ENCODE measurements around the gene PDZD2. TPM values are rescaled to one million over a fixed set of nuclear protein-coding genes. Genes with fewer than 3 reads are reported as not detected.

Gene PDZD2
- total RNA-seq, 1 experiment from 2014 or later, result 2.2 TPM

GRCh38 chr5:32083981-32084430 is 445.1 kb downstream of the PDZD2 start:
- Histone ChIP-seq H3K4me3 (ENCODE audit: low read depth, low read length, poor library complexity, severe bottlenecking) (no peak overlapping the region), H3K36me3 (ENCODE audit: insufficient read depth, low read length, poor library complexity, severe bottlenecking) (no peaks in the 10 kb centered on the region), H3K27me3 (replicated peaks; ENCODE audit: insufficient read depth, low read depth, low read length, poor library complexity) (no peaks in the 10 kb centered on the region), H3K27ac (ENCODE audit: low read depth, low read length, poor library complexity, severe bottlenecking) (no peak overlapping the region), H3K9me3 (ENCODE audit: low read depth, low read length, poor library complexity, severe bottlenecking) (no peaks in the 10 kb centered on the region), H3K4me1 (ENCODE audit: insufficient read depth, low read length, poor library complexity, severe bottlenecking) (no peaks in the 10 kb centered on the region)
- DNase-seq (ENCODE audit: low spot score), result no peak
- BruUV-seq (replicated peaks), result no TSS peak
- intact Hi-C loops (cut with micrococcal nuclease; ENCODE audit: unreplicated experiment), result no loop called here
- TF ChIP-seq CTCF (conservative IDR thresholded peaks at IDR 0.05; ENCODE audit: low read depth, low read length) (no peak), EZH2 (IDR thresholded peaks at IDR 0.05; ENCODE audit: borderline replicate concordance, low read depth, low read length, poor library complexity, severe bottlenecking) (no peak)
- CTCF ChIA-PET, result interaction anchor here (1.0 kb wide), 1 partner anchor 9 kb away, joined by 3 read pairs; no protein-coding TSS in a partner anchor
- POLR2A ChIA-PET (ENCODE audit: low non-redundant PET), result no interaction called here

DNA sequence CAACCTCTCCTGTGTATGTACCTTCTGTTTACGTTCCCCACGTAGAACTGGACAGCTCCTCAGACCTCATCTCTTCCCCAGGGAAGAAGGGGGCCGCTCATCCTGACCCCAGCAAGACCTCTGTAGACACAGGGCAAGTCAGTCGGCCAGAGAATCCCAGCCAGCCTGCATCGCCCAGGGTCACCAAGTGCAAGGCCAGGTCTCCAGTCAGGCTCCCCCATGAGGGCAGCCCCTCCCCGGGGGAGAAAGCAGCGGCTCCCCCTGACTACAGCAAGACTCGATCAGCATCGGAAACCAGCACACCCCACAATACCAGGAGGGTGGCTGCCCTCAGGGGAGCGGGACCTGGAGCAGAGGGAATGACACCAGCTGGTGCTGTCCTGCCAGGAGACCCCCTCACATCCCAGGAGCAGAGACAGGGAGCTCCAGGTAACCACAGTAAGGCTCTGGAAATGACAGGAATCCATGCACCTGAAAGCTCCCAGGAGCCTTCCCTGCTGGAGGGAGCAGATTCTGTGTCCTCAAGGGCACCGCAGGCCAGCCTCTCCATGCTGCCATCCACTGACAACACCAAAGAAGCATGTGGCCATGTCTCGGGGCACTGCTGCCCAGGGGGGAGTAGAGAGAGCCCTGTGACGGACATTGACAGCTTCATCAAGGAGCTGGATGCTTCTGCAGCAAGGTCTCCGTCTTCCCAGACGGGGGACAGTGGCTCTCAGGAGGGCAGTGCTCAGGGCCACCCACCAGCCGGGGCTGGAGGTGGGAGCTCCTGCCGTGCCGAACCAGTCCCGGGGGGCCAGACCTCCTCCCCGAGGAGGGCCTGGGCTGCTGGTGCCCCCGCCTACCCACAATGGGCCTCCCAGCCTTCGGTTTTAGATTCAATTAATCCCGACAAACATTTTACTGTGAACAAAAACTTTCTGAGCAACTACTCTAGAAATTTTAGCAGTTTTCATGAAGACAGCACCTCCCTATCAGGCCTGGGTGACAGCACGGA is 448.5 kb downstream of the PDZD2 start:
- no peaks in the 10 kb centered on the region for H3K36me3 ChIP-seq (ENCODE audit: insufficient read depth, low read length, poor library complexity, severe bottlenecking)
- H3K9me3 ChIP-seq (ENCODE audit: low read depth, low read length, poor library complexity, severe bottlenecking), result no peaks in the 10 kb centered on the region
- no peaks in the 10 kb centered on the region for H3K4me1 ChIP-seq (ENCODE audit: insufficient read depth, low read length, poor library complexity, severe bottlenecking)
- H3K27ac ChIP-seq (ENCODE audit: low read depth, low read length, poor library complexity, severe bottlenecking), result no peak overlapping the region
- ChIA-PET POLR2A (ENCODE audit: low non-redundant PET) (no interaction called here), CTCF (no interaction called here)
- no peak for TF ChIP-seq CTCF (conservative IDR thresholded peaks at IDR 0.05; ENCODE audit: low read depth, low read length)
- TF ChIP-seq EZH2 (IDR thresholded peaks at IDR 0.05; ENCODE audit: borderline replicate concordance, low read depth, low read length, poor library complexity, severe bottlenecking), result no peak
- intact Hi-C loops (cut with micrococcal nuclease; ENCODE audit: unreplicated experiment), result no loop called here
- no peaks in the 10 kb centered on the region for H3K27me3 ChIP-seq (replicated peaks; ENCODE audit: insufficient read depth, low read depth, low read length, poor library complexity)
- BruUV-seq (replicated peaks), result no TSS peak
- no peak overlapping the region for H3K4me3 ChIP-seq (ENCODE audit: low read depth, low read length, poor library complexity, severe bottlenecking)
- no peak for DNase-seq (ENCODE audit: low spot score)

GRCh38 chr5:32088214-32088613 is 449.3 kb downstream of the PDZD2 start:
- Histone ChIP-seq H3K4me1 (ENCODE audit: insufficient read depth, low read length, poor library complexity, severe bottlenecking) (no peaks in the 10 kb centered on the region), H3K9me3 (ENCODE audit: low read depth, low read length, poor library complexity, severe bottlenecking) (no peaks in the 10 kb centered on the region), H3K27me3 (replicated peaks; ENCODE audit: insufficient read depth, low read depth, low read length, poor library complexity) (no peaks in the 10 kb centered on the region), H3K36me3 (ENCODE audit: insufficient read depth, low read length, poor library complexity, severe bottlenecking) (no peaks in the 10 kb centered on the region), H3K4me3 (ENCODE audit: low read depth, low read length, poor library complexity, severe bottlenecking) (no peak overlapping the region), H3K27ac (ENCODE audit: low read depth, low read length, poor library complexity, severe bottlenecking) (no peak overlapping the region)
- POLR2A ChIA-PET (ENCODE audit: low non-redundant PET), result no interaction called here
- no TSS peak for BruUV-seq (replicated peaks)
- DNase-seq (ENCODE audit: low spot score), result no peak
- CTCF ChIA-PET, result no interaction called here
- intact Hi-C loops (cut with micrococcal nuclease; ENCODE audit: unreplicated experiment), result no loop called here
- no peak for TF ChIP-seq CTCF (conservative IDR thresholded peaks at IDR 0.05; ENCODE audit: low read depth, low read length)
- TF ChIP-seq EZH2 (IDR thresholded peaks at IDR 0.05; ENCODE audit: borderline replicate concordance, low read depth, low read length, poor library complexity, severe bottlenecking), result no peak
